Suprapubic skin (tissue), 3 donors: Measurements from ENCODE around the gene MRPS33.

ENCODE experiments used
- POLR2A ChIP-seq, 2 donors: fragments of 450-650 bp; IDR thresholded peaks; one replicate each; pipeline ENCODE4 v1.6.1; 2017; ENCODE audit warnings: antibody characterized with exemption in 2 of 2, mild to moderate bottlenecking in 2 of 2, moderate library complexity in 2 of 2
- TF ChIP-seq, protein P1 (sequence below), 2 donors: fragments of 200-600 bp in 1 of 2; fragments of 450-650 bp in 1 of 2; sonication (generic) in 1 of 2; IDR thresholded peaks; one replicate each; pipeline ENCODE4 v1.5.1; 2016 to 2019; ENCODE audit warnings: antibody characterized with exemption in 2 of 2, mild to moderate bottlenecking in 1 of 2, moderate library complexity in 1 of 2

DNA sequence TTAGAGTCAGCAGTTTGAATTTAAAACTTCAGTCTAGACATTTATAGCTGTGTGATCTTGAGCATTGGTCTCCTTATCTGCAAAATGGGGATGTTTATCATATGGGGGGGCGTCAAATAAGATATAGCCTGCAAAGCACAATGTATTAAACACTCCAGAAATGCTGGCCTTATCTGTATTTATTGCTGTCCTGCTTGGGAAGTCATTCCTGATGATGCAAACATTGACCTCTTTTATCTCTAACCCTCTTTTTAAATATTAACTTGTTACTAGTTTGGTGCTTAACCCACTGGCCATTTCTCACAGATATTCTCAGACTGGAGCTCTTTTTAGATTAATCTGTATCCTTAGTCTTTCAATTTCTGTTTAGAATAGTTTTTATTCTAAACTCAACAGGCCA, 13.2 kb downstream of the MRPS33 start:
- no peak for TF ChIP-seq POLR2A (IDR thresholded peaks at IDR 0.05)
- TF ChIP-seq, protein P1, sequence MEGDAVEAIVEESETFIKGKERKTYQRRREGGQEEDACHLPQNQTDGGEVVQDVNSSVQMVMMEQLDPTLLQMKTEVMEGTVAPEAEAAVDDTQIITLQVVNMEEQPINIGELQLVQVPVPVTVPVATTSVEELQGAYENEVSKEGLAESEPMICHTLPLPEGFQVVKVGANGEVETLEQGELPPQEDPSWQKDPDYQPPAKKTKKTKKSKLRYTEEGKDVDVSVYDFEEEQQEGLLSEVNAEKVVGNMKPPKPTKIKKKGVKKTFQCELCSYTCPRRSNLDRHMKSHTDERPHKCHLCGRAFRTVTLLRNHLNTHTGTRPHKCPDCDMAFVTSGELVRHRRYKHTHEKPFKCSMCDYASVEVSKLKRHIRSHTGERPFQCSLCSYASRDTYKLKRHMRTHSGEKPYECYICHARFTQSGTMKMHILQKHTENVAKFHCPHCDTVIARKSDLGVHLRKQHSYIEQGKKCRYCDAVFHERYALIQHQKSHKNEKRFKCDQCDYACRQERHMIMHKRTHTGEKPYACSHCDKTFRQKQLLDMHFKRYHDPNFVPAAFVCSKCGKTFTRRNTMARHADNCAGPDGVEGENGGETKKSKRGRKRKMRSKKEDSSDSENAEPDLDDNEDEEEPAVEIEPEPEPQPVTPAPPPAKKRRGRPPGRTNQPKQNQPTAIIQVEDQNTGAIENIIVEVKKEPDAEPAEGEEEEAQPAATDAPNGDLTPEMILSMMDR (IDR thresholded peaks at IDR 0.05) = no peak
